MM.1S (cell line): ENCODE data around the gene NUP85.
A peak's percentile ranks its signal among the peaks of the same experiment; 100 is the strongest.

Experiments
- DNase-seq: peaks from one replicate; pipeline ENCODE4 v3.0.0-alpha.2; 2015
- H2AFZ ChIP-seq: fragments of 300-600 bp; sonication (generic); 2 replicates; pipeline ENCODE4 v1.6.0; 2016; ENCODE audit warnings: antibody characterized with exemption, low read length
- H3F3A ChIP-seq: fragments of 300-600 bp; sonication (generic); 2 replicates; pipeline ENCODE4 v1.6.1; 2016; ENCODE audit warnings: mild to moderate bottlenecking, antibody characterized with exemption, low read length, moderate library complexity, mixed read lengths; ENCODE audit not compliant: insufficient read depth
- H3K27ac ChIP-seq: fragments of 300-600 bp; sonication (generic); 2 replicates; pipeline ENCODE4 v1.5.1; 2016; ENCODE audit warnings: mild to moderate bottlenecking, low read length
- H3K27me3 ChIP-seq: fragments of 300-600 bp; sonication (generic); replicated peaks from 2 replicates; pipeline ENCODE4 v1.6.0; 2016; ENCODE audit warnings: low read length; ENCODE audit not compliant: insufficient read depth
- H3K36me3 ChIP-seq: fragments of 300-600 bp; sonication (generic); replicated peaks from 2 replicates; pipeline ENCODE4 v1.6.1; 2016; ENCODE audit warnings: mild to moderate bottlenecking, low read length, mixed read lengths; ENCODE audit not compliant: insufficient read depth
- H3K4me1 ChIP-seq: fragments of 300-600 bp; sonication (generic); 2 replicates; pipeline ENCODE4 v1.6.1; 2016; ENCODE audit warnings: low read length, mixed read lengths
- H3K4me2 ChIP-seq: fragments of 300-600 bp; sonication (generic); 2 replicates; pipeline ENCODE4 v1.6.0; 2016; ENCODE audit warnings: low read depth, low read length
- H3K4me3 ChIP-seq: fragments of 300-600 bp; sonication (generic); 2 replicates; pipeline ENCODE4 v1.5.1; 2016; ENCODE audit warnings: low read length, mixed read lengths
- H3K79me2 ChIP-seq: fragments of 300-600 bp; sonication (generic); 2 replicates; pipeline ENCODE4 v1.6.1; 2016; ENCODE audit warnings: mixed run types, low read length, mixed read lengths
- H3K9ac ChIP-seq: fragments of 300-600 bp; sonication (generic); 2 replicates; pipeline ENCODE4 v1.6.1; 2016; ENCODE audit warnings: low read length, mixed read lengths
- H3K9me2 ChIP-seq: fragments of 300-600 bp; sonication (generic); replicated peaks from 2 replicates; pipeline ENCODE4 v1.6.1; 2016; ENCODE audit warnings: mild to moderate bottlenecking, low read length, mixed read lengths; ENCODE audit not compliant: insufficient read depth
- H3K9me3 ChIP-seq: fragments of 300-600 bp; sonication (generic); replicated peaks from 2 replicates; pipeline ENCODE4 v1.6.1; 2016; ENCODE audit warnings: mild to moderate bottlenecking, low read length, mixed read lengths; ENCODE audit not compliant: insufficient read depth
- H4K20me1 ChIP-seq: fragments of 300-600 bp; sonication (generic); 2 replicates; pipeline ENCODE4 v1.6.1; 2016; ENCODE audit warnings: mild to moderate bottlenecking, low read length, moderate library complexity, mixed read lengths; ENCODE audit not compliant: insufficient read depth
- EZH2 ChIP-seq: fragments of 300-600 bp; sonication (generic); optimal IDR thresholded peaks from 2 replicates; pipeline ENCODE3; 2017; ENCODE audit warnings: low read depth, mild to moderate bottlenecking, antibody characterized with exemption, low read length, mixed read lengths
- EZH2phosphoT487 ChIP-seq: fragments of 300-600 bp; sonication (generic); IDR thresholded peaks from 2 replicates; pipeline ENCODE4 v1.6.1; 2018; ENCODE audit warnings: antibody characterized with exemption, low read length
- TF ChIP-seq, protein P1 (sequence below): fragments of 300-600 bp; sonication (generic); IDR thresholded peaks from 2 replicates; pipeline ENCODE4 v1.5.1; 2016; ENCODE audit warnings: antibody characterized with exemption, low read length, mixed read lengths

The NUP85 gene

DNA sequence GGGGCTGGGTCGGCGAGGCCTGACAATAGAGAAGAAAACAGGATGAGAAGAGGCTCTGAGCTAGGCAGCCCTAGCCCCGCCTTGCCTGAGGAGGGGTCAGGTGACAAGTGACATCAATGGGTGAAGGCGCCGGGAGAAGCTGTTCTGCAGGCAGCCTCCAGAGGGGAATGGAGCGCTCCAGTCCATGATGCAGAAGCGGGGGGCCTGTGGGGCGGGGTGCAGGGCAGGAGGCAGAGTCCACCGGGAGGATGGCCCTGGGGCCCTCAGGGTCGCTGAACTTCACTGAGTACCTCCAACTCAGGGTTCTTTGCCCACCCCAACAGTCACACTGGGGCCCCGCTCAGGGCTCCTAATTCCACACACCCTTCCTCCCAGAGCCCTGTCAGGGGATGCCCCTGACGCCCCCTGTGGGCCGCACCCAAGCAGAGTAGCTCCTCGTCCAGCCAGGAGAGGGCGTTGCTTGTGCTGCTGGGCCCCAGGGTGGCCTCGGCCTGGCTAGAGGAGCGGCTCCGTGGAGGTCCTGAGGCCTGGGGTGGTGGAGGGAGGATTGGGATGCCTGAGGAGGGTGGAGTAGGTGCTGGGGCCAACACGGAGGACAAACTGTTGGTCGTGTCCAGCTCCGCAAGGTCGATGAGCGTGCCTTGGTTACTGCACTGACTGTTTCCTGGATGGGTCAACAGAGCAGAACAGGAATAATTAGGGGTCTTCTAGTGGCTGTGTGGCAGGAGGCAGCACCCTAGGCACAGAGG lies 35.1 kb downstream of the NUP85 start:
- Histone ChIP-seq H3K4me2 (no peak overlapping the region), H3K9me2 (no peaks in the 10 kb centered on the region), H3K9me3 (no peaks in the 10 kb centered on the region), H3K27me3 (no peaks in the 10 kb centered on the region), H3K4me3 (no peak overlapping the region), H2AFZ (no peak overlapping the region), H3K27ac (no peak overlapping the region), H3F3A (0 out of 2 replicates have a peak, but pooled peaks cover 5% of the 10 kb centered on the region), H3K79me2 (no peaks in the 10 kb centered on the region), H3K9ac (no peak overlapping the region), H4K20me1 (no peaks in the 10 kb centered on the region), H3K4me1 (no peaks in the 10 kb centered on the region), H3K36me3 (peaks cover 6% of the 10 kb centered on the region; the same call in 1 of the 2 replicates)
- DNase-seq = peak; percentile 18
- no peak for TF ChIP-seq EZH2phosphoT487
- TF ChIP-seq, protein P1, sequence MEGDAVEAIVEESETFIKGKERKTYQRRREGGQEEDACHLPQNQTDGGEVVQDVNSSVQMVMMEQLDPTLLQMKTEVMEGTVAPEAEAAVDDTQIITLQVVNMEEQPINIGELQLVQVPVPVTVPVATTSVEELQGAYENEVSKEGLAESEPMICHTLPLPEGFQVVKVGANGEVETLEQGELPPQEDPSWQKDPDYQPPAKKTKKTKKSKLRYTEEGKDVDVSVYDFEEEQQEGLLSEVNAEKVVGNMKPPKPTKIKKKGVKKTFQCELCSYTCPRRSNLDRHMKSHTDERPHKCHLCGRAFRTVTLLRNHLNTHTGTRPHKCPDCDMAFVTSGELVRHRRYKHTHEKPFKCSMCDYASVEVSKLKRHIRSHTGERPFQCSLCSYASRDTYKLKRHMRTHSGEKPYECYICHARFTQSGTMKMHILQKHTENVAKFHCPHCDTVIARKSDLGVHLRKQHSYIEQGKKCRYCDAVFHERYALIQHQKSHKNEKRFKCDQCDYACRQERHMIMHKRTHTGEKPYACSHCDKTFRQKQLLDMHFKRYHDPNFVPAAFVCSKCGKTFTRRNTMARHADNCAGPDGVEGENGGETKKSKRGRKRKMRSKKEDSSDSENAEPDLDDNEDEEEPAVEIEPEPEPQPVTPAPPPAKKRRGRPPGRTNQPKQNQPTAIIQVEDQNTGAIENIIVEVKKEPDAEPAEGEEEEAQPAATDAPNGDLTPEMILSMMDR = peak; percentile 69

DNA sequence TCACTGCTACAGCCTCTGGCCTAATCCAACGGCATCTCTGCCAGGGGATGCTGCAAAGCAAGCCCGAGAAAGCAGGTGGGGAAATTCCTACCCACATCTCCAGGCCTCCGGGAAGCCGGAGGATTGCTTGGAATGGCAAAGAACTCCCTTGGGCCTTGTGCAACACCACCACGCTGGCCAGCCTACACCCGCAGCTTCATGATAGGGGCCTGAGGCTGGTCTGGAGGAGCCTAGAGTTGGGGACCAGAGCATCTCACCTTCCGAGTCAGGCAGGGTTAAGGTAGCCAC lies 35.6 kb downstream of the NUP85 start:
- H3K4me2 ChIP-seq = no peak overlapping the region
- H3K27me3 ChIP-seq = no peaks in the 10 kb centered on the region
- H3K27ac ChIP-seq = no peak overlapping the region
- no peaks in the 10 kb centered on the region for H3K9me2 ChIP-seq
- no peak overlapping the region for H2AFZ ChIP-seq
- H3K9ac ChIP-seq = no peak overlapping the region
- H4K20me1 ChIP-seq = no peaks in the 10 kb centered on the region
- H3F3A ChIP-seq = 0 out of 2 replicates have a peak, but pooled peaks cover 5% of the 10 kb centered on the region
- H3K79me2 ChIP-seq = peaks cover 4% of the 10 kb centered on the region; the same call in 1 of the 2 replicates
- H3K9me3 ChIP-seq = no peaks in the 10 kb centered on the region
- TF ChIP-seq EZH2phosphoT487 = no peak
- TF ChIP-seq, protein P1 = no peak
- no peak for TF ChIP-seq EZH2
- DNase-seq = no peak
- no peak overlapping the region for H3K4me3 ChIP-seq
- H3K4me1 ChIP-seq = no peaks in the 10 kb centered on the region
- peaks cover 9% of the 10 kb centered on the region; the same call in 1 of the 2 replicates for H3K36me3 ChIP-seq

DNA sequence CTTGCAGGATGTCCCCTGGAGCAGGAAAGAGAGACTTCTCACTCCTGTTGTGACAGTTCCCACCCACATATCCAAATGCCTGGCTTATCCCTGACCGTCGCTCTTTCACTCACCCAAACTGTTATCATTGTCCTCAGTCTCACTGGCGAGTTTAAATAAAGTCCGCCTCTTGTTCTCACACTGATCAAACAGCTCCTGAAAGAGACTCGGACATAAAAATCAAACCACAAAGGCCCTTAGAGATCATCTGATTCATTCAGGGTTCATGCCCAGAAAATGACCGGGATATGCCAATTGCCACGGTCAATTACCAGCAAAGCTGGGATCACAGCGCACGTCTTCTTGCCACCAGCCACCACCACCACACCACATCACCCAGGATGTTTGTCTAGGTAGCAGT lies 36.0 kb downstream of the NUP85 start:
- Histone ChIP-seq H3F3A (0 out of 2 replicates have a peak, but pooled peaks cover 5% of the 10 kb centered on the region), H3K4me3 (no peak overlapping the region), H3K9me2 (no peaks in the 10 kb centered on the region), H3K27ac (no peak overlapping the region), H4K20me1 (no peaks in the 10 kb centered on the region), H3K4me1 (no peaks in the 10 kb centered on the region), H3K4me2 (no peak overlapping the region), H3K9me3 (no peaks in the 10 kb centered on the region), H3K36me3 (peaks cover 13% of the 10 kb centered on the region; the same call in 1 of the 2 replicates), H3K79me2 (peaks cover 8% of the 10 kb centered on the region; the same call in 1 of the 2 replicates), H3K9ac (no peak overlapping the region), H2AFZ (no peak overlapping the region), H3K27me3 (no peaks in the 10 kb centered on the region)
- TF ChIP-seq EZH2 (no peak), EZH2phosphoT487 (no peak)
- TF ChIP-seq, protein P1 = no peak
- DNase-seq = no peak
